Measurements from ENCODE around the gene DCAF5.
"Not testable (repeated sequence)": the region's sequence is repeated elsewhere in the genome, so short reads cannot be mapped to it uniquely, and the experiment has no call there.

Gene DCAF5

GRCh38 chr14:69096246-69096645 lies 56.7 kb downstream of the DCAF5 start:
- no peak for DNase-seq (ENCODE audit: low spot score)

- no peak for DNase-seq (ENCODE audit: low spot score)
Observed at GRCh38 chr14:69094481-69094880, 58.4 kb downstream of the DCAF5 start.

GRCh38 chr14:69093631-69094421 lies 59.1 kb downstream of the DCAF5 start:
- DNase-seq (ENCODE audit: low spot score) = no peak

- no peak for DNase-seq (ENCODE audit: low spot score)
Observed at GRCh38 chr14:69092840-69093422, 60.0 kb downstream of the DCAF5 start.

GRCh38 chr14:69091695-69092094 lies 61.2 kb downstream of the DCAF5 start:
- DNase-seq (ENCODE audit: low spot score) = no peak

GRCh38 chr14:69091006-69091405 lies 61.9 kb downstream of the DCAF5 start:
- no peak for DNase-seq (ENCODE audit: low spot score)

- DNase-seq (ENCODE audit: low spot score) = peak; percentile 9
Observed at GRCh38 chr14:69090187-69090789, 62.6 kb downstream of the DCAF5 start.

GRCh38 chr14:69089046-69089445 lies 63.9 kb downstream of the DCAF5 start:
- no peak for DNase-seq (ENCODE audit: low spot score)

GRCh38 chr14:69088586-69088985 lies 64.3 kb downstream of the DCAF5 start:
- no peak for DNase-seq (ENCODE audit: low spot score)

- DNase-seq (ENCODE audit: low spot score) = no peak
Observed at GRCh38 chr14:69087061-69087461, 65.9 kb downstream of the DCAF5 start.

GRCh38 chr14:69086537-69086936 lies 66.4 kb downstream of the DCAF5 start:
- DNase-seq (ENCODE audit: low spot score) = no peak

- DNase-seq (ENCODE audit: low spot score) = no peak
Observed at GRCh38 chr14:69084023-69084422, 68.9 kb downstream of the DCAF5 start.

- DNase-seq (ENCODE audit: low spot score) = no peak
Observed at GRCh38 chr14:69083181-69083580, 69.7 kb downstream of the DCAF5 start.

- DNase-seq (ENCODE audit: low spot score) = no peak
Observed at GRCh38 chr14:69081271-69081670, 71.6 kb downstream of the DCAF5 start.

- no peak for DNase-seq (ENCODE audit: low spot score)
Observed at GRCh38 chr14:69079747-69080146, 73.2 kb downstream of the DCAF5 start.

GRCh38 chr14:69079188-69079742 lies 73.7 kb downstream of the DCAF5 start:
- no peak for DNase-seq (ENCODE audit: low spot score)

GRCh38 chr14:69077841-69078240 lies 75.1 kb downstream of the DCAF5 start:
- no peak for DNase-seq (ENCODE audit: low spot score)

GRCh38 chr14:69077185-69077584 lies 75.7 kb downstream of the DCAF5 start:
- not testable (repeated sequence) for DNase-seq (ENCODE audit: low spot score)

- DNase-seq (ENCODE audit: low spot score) = no peak
Observed at GRCh38 chr14:69076341-69076740, 76.6 kb downstream of the DCAF5 start.

GRCh38 chr14:69073915-69074314 lies 79.0 kb downstream of the DCAF5 start:
- no peak for DNase-seq (ENCODE audit: low spot score)

GRCh38 chr14:69073429-69073828 lies 79.5 kb downstream of the DCAF5 start:
- DNase-seq (ENCODE audit: low spot score) = no peak

- DNase-seq (ENCODE audit: low spot score) = no peak
Observed at GRCh38 chr14:69072584-69072983, 80.3 kb downstream of the DCAF5 start.
